HUES64 (cell line): ENCODE measurements around the gene LRRC58. TPM values are rescaled to one million over a fixed set of nuclear protein-coding genes. Genes with fewer than 3 reads are reported as not detected.
"Not testable (repeated sequence)": the region's sequence is repeated elsewhere in the genome, so short reads cannot be mapped to it uniquely, and the experiment has no call there.

Experiments used
- H3K27ac ChIP-seq: 2 replicates; pipeline ENCODE4 v1.7.0; 2013; ENCODE audit warnings: low read depth, low read length, inconsistent platforms
- H3K27me3 ChIP-seq: 2 replicates; pipeline ENCODE4 v1.6.1; 2013; ENCODE audit warnings: mild to moderate bottlenecking, low read length; ENCODE audit not compliant: insufficient read depth
- H3K36me3 ChIP-seq: 2 replicates; pipeline ENCODE4 v1.6.1; 2013; ENCODE audit warnings: mild to moderate bottlenecking, low read length; ENCODE audit not compliant: insufficient read depth
- H3K4me1 ChIP-seq: 2 replicates; pipeline ENCODE4 v1.6.1; 2013; ENCODE audit warnings: mild to moderate bottlenecking, low read length, moderate library complexity; ENCODE audit not compliant: insufficient read depth
- H3K4me3 ChIP-seq: 2 replicates; pipeline ENCODE4 v1.5.1; 2013; ENCODE audit warnings: mild to moderate bottlenecking, low read length, moderate library complexity
- H3K9ac ChIP-seq: 2 replicates; pipeline ENCODE4 v1.6.1; 2013; ENCODE audit warnings: mild to moderate bottlenecking, low read depth, low read length
- H3K9me3 ChIP-seq: 2 replicates; pipeline ENCODE4 v1.6.1; 2013; ENCODE audit warnings: low read depth, low read length; ENCODE audit not compliant: insufficient read depth
- WGBS: fragments of 150-250, 120-280 bp; methylation state at CpG from one replicate; pipeline ENCODE4 v1.1.7; 2013; ENCODE audit warnings: missing lambda C conversion rate; 5-methylcytosine and 5-hydroxymethylcytosine counted together
- polyA plus RNA-seq, 2 experiments: library from polyadenylated mRNA; stranded (reverse); fragments of 50-300 nt; gene quantifications; one replicate each; pipeline ENCODE4 v1.2.3, GENCODE V29; 2013

The LRRC58 gene
- polyA plus RNA-seq (2013, experiment 1 of 2), result 11.7 TPM
- polyA plus RNA-seq (2013, experiment 2 of 2), result 14.5 TPM

- Histone ChIP-seq H3K9me3 (no peaks in the 10 kb centered on the region), H3K4me1 (peaks cover 13% of the 10 kb centered on the region), H3K36me3 (no peaks in the 10 kb centered on the region), H3K27me3 (peaks cover 21% of the 10 kb centered on the region), H3K27ac (peak within 1 kb of the TSS; percentile 68), H3K4me3 (peak within 1 kb of the TSS; percentile 74), H3K9ac (peak within 1 kb of the TSS; percentile 77)
- WGBS, result under 1% methylated on average over 95 of the region's 95 CpGs
Measured at GRCh38 chr3:120348991-120349854, at the start of gene LRRC58. Gene LRRC58, minus strand, starts transcription at chr3:120349354. Its CDS starts 111 bp downstream, at chr3:120349243.

GRCh38 chr3:120396469-120396868 is 47.3 kb upstream of the LRRC58 start:
- H3K9ac ChIP-seq, result no peak overlapping the region
- H3K4me1 ChIP-seq, result no peaks in the 10 kb centered on the region
- H3K36me3 ChIP-seq, result peaks cover 74% of the 10 kb centered on the region
- H3K4me3 ChIP-seq, result no peak overlapping the region
- no peaks in the 10 kb centered on the region for H3K9me3 ChIP-seq
- no peaks in the 10 kb centered on the region for H3K27me3 ChIP-seq
- WGBS, result 94% methylated on average over 8 of the region's 8 CpGs
- no peak overlapping the region for H3K27ac ChIP-seq

- Histone ChIP-seq H3K4me1 (no peaks in the 10 kb centered on the region), H3K9me3 (no peaks in the 10 kb centered on the region), H3K4me3 (no peak overlapping the region), H3K27ac (no peak overlapping the region), H3K9ac (no peak overlapping the region), H3K36me3 (peaks cover 53% of the 10 kb centered on the region), H3K27me3 (no peaks in the 10 kb centered on the region)
- 93% methylated on average over 2 of the region's 2 CpGs for WGBS
Measured at GRCh38 chr3:120394347-120394746, 45.2 kb upstream of the LRRC58 start.

GRCh38 chr3:120393761-120394160 is 44.6 kb upstream of the LRRC58 start:
- no peaks in the 10 kb centered on the region for H3K27me3 ChIP-seq
- no peak overlapping the region for H3K4me3 ChIP-seq
- peaks cover 47% of the 10 kb centered on the region for H3K36me3 ChIP-seq
- WGBS, result 91% methylated on average over 2 of the region's 2 CpGs
- no peak overlapping the region for H3K9ac ChIP-seq
- H3K9me3 ChIP-seq, result no peaks in the 10 kb centered on the region
- H3K27ac ChIP-seq, result no peak overlapping the region
- no peaks in the 10 kb centered on the region for H3K4me1 ChIP-seq

GRCh38 chr3:120393243-120393642 is 44.1 kb upstream of the LRRC58 start:
- whole genome bisulfite sequencing, result 93% methylated on average over 2 of the region's 4 CpGs
- H3K27me3 ChIP-seq, result no peaks in the 10 kb centered on the region
- H3K9ac ChIP-seq, result no peak overlapping the region
- H3K4me3 ChIP-seq, result no peak overlapping the region
- H3K9me3 ChIP-seq, result no peaks in the 10 kb centered on the region
- H3K27ac ChIP-seq, result no peak overlapping the region
- no peaks in the 10 kb centered on the region for H3K4me1 ChIP-seq
- H3K36me3 ChIP-seq, result peaks cover 42% of the 10 kb centered on the region

- no peaks in the 10 kb centered on the region for H3K27me3 ChIP-seq
Measured at GRCh38 chr3:120382941-120383447, 33.8 kb upstream of the LRRC58 start.

GRCh38 chr3:120381503-120381902 is 32.3 kb upstream of the LRRC58 start:
- Histone ChIP-seq H3K27ac (no peak overlapping the region), H3K27me3 (no peaks in the 10 kb centered on the region), H3K9ac (no peak overlapping the region), H3K36me3 (no peaks in the 10 kb centered on the region), H3K9me3 (0 out of 2 replicates have a peak, but pooled peaks cover 5% of the 10 kb centered on the region), H3K4me1 (no peaks in the 10 kb centered on the region), H3K4me3 (no peak overlapping the region)
- 90% methylated on average over 2 of the region's 2 CpGs for WGBS

More at GRCh38 chr3:120382941-120383447, 33.8 kb upstream of the LRRC58 start:
- no peak overlapping the region for H3K9ac ChIP-seq
- H3K36me3 ChIP-seq, result no peaks in the 10 kb centered on the region
- no peak overlapping the region for H3K27ac ChIP-seq
- 0 out of 2 replicates have a peak, but pooled peaks cover 5% of the 10 kb centered on the region for H3K9me3 ChIP-seq
- 87% methylated on average over 2 of the region's 2 CpGs for WGBS
- H3K4me3 ChIP-seq, result no peak overlapping the region
- H3K4me1 ChIP-seq, result no peaks in the 10 kb centered on the region

GRCh38 chr3:120377948-120378347 is 28.8 kb upstream of the LRRC58 start:
- not testable (repeated sequence) for H3K4me1 ChIP-seq, H3K27me3 ChIP-seq, H3K4me3 ChIP-seq, H3K27ac ChIP-seq, H3K36me3 ChIP-seq, H3K9me3 ChIP-seq, H3K9ac ChIP-seq
- WGBS, result 32% methylated on average over 4 of the region's 12 CpGs

GRCh38 chr3:120370463-120370862 is 21.3 kb upstream of the LRRC58 start:
- Histone ChIP-seq H3K4me1 (no peaks in the 10 kb centered on the region), H3K4me3 (no peak overlapping the region), H3K36me3 (no peaks in the 10 kb centered on the region), H3K27me3 (no peaks in the 10 kb centered on the region), H3K9me3 (no peaks in the 10 kb centered on the region), H3K27ac (no peak overlapping the region), H3K9ac (no peak overlapping the region)

- Histone ChIP-seq H3K4me3 (no peak overlapping the region), H3K9me3 (no peaks in the 10 kb centered on the region), H3K9ac (no peak overlapping the region), H3K4me1 (no peaks in the 10 kb centered on the region), H3K36me3 (no peaks in the 10 kb centered on the region), H3K27ac (no peak overlapping the region), H3K27me3 (no peaks in the 10 kb centered on the region)
- WGBS, result 91% methylated on average over 1 of the region's 2 CpGs
Measured at GRCh38 chr3:120369037-120369467, 19.9 kb upstream of the LRRC58 start.

GRCh38 chr3:120368172-120368571 is 19.0 kb upstream of the LRRC58 start:
- no peak overlapping the region for H3K27ac ChIP-seq
- no peaks in the 10 kb centered on the region for H3K4me1 ChIP-seq
- H3K9ac ChIP-seq, result no peak overlapping the region
- no peaks in the 10 kb centered on the region for H3K9me3 ChIP-seq
- no peak overlapping the region for H3K4me3 ChIP-seq
- whole genome bisulfite sequencing, result 93% methylated on average over 3 of the region's 3 CpGs
- no peaks in the 10 kb centered on the region for H3K27me3 ChIP-seq
- H3K36me3 ChIP-seq, result no peaks in the 10 kb centered on the region
